Measurements from ENCODE around the gene FKBP6.

- TF ChIP-seq, protein P1, sequence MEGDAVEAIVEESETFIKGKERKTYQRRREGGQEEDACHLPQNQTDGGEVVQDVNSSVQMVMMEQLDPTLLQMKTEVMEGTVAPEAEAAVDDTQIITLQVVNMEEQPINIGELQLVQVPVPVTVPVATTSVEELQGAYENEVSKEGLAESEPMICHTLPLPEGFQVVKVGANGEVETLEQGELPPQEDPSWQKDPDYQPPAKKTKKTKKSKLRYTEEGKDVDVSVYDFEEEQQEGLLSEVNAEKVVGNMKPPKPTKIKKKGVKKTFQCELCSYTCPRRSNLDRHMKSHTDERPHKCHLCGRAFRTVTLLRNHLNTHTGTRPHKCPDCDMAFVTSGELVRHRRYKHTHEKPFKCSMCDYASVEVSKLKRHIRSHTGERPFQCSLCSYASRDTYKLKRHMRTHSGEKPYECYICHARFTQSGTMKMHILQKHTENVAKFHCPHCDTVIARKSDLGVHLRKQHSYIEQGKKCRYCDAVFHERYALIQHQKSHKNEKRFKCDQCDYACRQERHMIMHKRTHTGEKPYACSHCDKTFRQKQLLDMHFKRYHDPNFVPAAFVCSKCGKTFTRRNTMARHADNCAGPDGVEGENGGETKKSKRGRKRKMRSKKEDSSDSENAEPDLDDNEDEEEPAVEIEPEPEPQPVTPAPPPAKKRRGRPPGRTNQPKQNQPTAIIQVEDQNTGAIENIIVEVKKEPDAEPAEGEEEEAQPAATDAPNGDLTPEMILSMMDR (IDR thresholded peaks at IDR 0.05; ENCODE audit: insufficient read depth, low read length, poor library complexity, severe bottlenecking): no peak
- TF ChIP-seq EZH2phosphoT487 (conservative IDR thresholded peaks at IDR 0.05; ENCODE audit: low read length): no peak
Observed at GRCh38 chr7:73354196-73354595, 26.2 kb downstream of the FKBP6 start.

All from SU-DHL-6 (cell line).